HG03280 (cell line): ENCODE measurements around the gene SLAMF1.
"Not testable (repeated sequence)": the region's sequence is repeated elsewhere in the genome, so short reads cannot be mapped to it uniquely, and the experiment has no call there.

Experiments
- ATAC-seq: cut with Tn5 transposase; IDR thresholded peaks from one replicate; pipeline ENCODE4 v1.9.1; 2021; ENCODE audit warnings: mild to moderate bottlenecking, moderate library complexity; ENCODE audit not compliant: unreplicated experiment

The SLAMF1 gene

GRCh38 chr1:160640359-160641123, 6.3 kb downstream of the SLAMF1 start:
- ATAC-seq, result no peak

- no peak for ATAC-seq
Measured at GRCh38 chr1:160639652-160640051, 7.2 kb downstream of the SLAMF1 start.

- ATAC-seq, result no peak
Measured at GRCh38 chr1:160638926-160639325, 7.9 kb downstream of the SLAMF1 start.

- no peak for ATAC-seq
Measured at GRCh38 chr1:160638540-160638857, 8.3 kb downstream of the SLAMF1 start.

GRCh38 chr1:160637821-160638539, 8.9 kb downstream of the SLAMF1 start:
- no peak for ATAC-seq

GRCh38 chr1:160637065-160637464, 9.8 kb downstream of the SLAMF1 start:
- ATAC-seq, result no peak

GRCh38 chr1:160636547-160636946, 10.3 kb downstream of the SLAMF1 start:
- no peak for ATAC-seq

- no peak for ATAC-seq
Measured at GRCh38 chr1:160636076-160636475, 10.8 kb downstream of the SLAMF1 start.

- ATAC-seq, result no peak
Measured at GRCh38 chr1:160634543-160635491, 12.0 kb downstream of the SLAMF1 start.

GRCh38 chr1:160633330-160633903, 13.4 kb downstream of the SLAMF1 start:
- ATAC-seq, result no peak

- ATAC-seq, result no peak
Measured at GRCh38 chr1:160631983-160632625, 14.7 kb downstream of the SLAMF1 start.

GRCh38 chr1:160630523-160631451, 16.1 kb downstream of the SLAMF1 start:
- ATAC-seq, result no peak

- ATAC-seq, result no peak
Measured at GRCh38 chr1:160629286-160630210, 17.3 kb downstream of the SLAMF1 start.

GRCh38 chr1:160628799-160629263, 18.0 kb downstream of the SLAMF1 start:
- ATAC-seq, result no peak

GRCh38 chr1:160627677-160628289, 19.1 kb downstream of the SLAMF1 start:
- not testable (repeated sequence) for ATAC-seq

- ATAC-seq, result no peak
Measured at GRCh38 chr1:160626509-160627342, 20.1 kb downstream of the SLAMF1 start.
